Colonic mucosa (tissue), 4 donors: Measurements from ENCODE around the gene IL36A. TPM values are rescaled to one million over a fixed set of nuclear protein-coding genes. Genes with fewer than 3 reads are reported as not detected.

ENCODE experiments used
- DNase-seq: peaks from one replicate; pipeline ENCODE4 v3.0.0-alpha.2; 2020
- H3K27ac ChIP-seq: fragments of 200-600 bp; one replicate; pipeline ENCODE4 v1.8.0; 2021
- H3K27me3 ChIP-seq: fragments of 200-600 bp; one replicate; pipeline ENCODE4 v1.8.0; 2021
- H3K36me3 ChIP-seq: fragments of 200-600 bp; one replicate; pipeline ENCODE4 v1.8.0; 2021
- H3K4me1 ChIP-seq: fragments of 200-600 bp; one replicate; pipeline ENCODE4 v1.8.0; 2021; ENCODE audit warnings: mild to moderate bottlenecking
- H3K4me3 ChIP-seq: fragments of 200-600 bp; one replicate; pipeline ENCODE4 v1.8.0; 2021
- H3K9ac ChIP-seq, 2 donors: one replicate each; pipeline ENCODE4 v1.7.0; 2013; ENCODE audit warnings: control low read depth in 2 of 2, low read depth in 2 of 2, low read length in 2 of 2
- H3K9me3 ChIP-seq: fragments of 200-600 bp; one replicate; pipeline ENCODE4 v1.8.0; 2021
- CTCF ChIP-seq: fragments of 200-600 bp; IDR thresholded peaks from one replicate; pipeline ENCODE4 v1.8.0; 2022; ENCODE audit warnings: antibody characterized with exemption, mild to moderate bottlenecking
- intact Hi-C: fragments of 100-400 bp; cut with DNase I; formaldehyde crosslinking; loops from one replicate; pipeline ENCODE4 v1.14.1; 2022
- total RNA-seq, 2 donors: library from RNA; stranded (reverse); fragmentation: NEBNext Ultra II Directional in 1 of 2; extraction: Animal tissue kit (Norgen Biotek cat#: 25700) in 1 of 2; gene quantifications; one replicate each; pipeline ENCODE4 v1.2.1, GENCODE V29; 2021
- donor health status: healthy.
- donor health status: DM: no; HTN: no; CAD: no.
- donor health status: DM: no; HTN: no; CAD: no.

The IL36A gene
- total RNA-seq, 2 donors from 2014 or later = not detected

GRCh38 chr2:112979731-112980130 lies 25.5 kb upstream of the IL36A start:
- H3K4me1 ChIP-seq = no peaks in the 10 kb centered on the region
- no peak overlapping the region for H3K4me3 ChIP-seq
- intact Hi-C loops = no loop called here
- H3K27me3 ChIP-seq = no peaks in the 10 kb centered on the region
- no peak for DNase-seq
- no peak overlapping the region for H3K9ac ChIP-seq
- H3K27ac ChIP-seq = no peak overlapping the region
- no peak for TF ChIP-seq CTCF
- no peaks in the 10 kb centered on the region for H3K36me3 ChIP-seq
- H3K9me3 ChIP-seq = no peaks in the 10 kb centered on the region

- Histone ChIP-seq H3K36me3 (no peaks in the 10 kb centered on the region), H3K4me3 (no peak overlapping the region), H3K27ac (no peak overlapping the region), H3K9ac (no peak overlapping the region), H3K4me1 (no peaks in the 10 kb centered on the region), H3K27me3 (no peaks in the 10 kb centered on the region), H3K9me3 (no peaks in the 10 kb centered on the region)
- intact Hi-C loops = no loop called here
- DNase-seq = no peak
- TF ChIP-seq CTCF = no peak
Measured at GRCh38 chr2:112980537-112980936, 24.7 kb upstream of the IL36A start.

- Histone ChIP-seq H3K27me3 (no peaks in the 10 kb centered on the region), H3K4me1 (no peaks in the 10 kb centered on the region), H3K27ac (no peak overlapping the region), H3K9me3 (no peaks in the 10 kb centered on the region), H3K4me3 (no peak overlapping the region), H3K9ac (no peak overlapping the region), H3K36me3 (no peaks in the 10 kb centered on the region)
- no peak for DNase-seq
- TF ChIP-seq CTCF = no peak
- intact Hi-C loops = no loop called here
Measured at GRCh38 chr2:112985090-112985489, 20.2 kb upstream of the IL36A start.

GRCh38 chr2:112989611-112990010 lies 15.6 kb upstream of the IL36A start:
- intact Hi-C loops = no loop called here
- no peak for DNase-seq
- no peaks in the 10 kb centered on the region for H3K36me3 ChIP-seq
- no peak for TF ChIP-seq CTCF
- H3K27ac ChIP-seq = no peak overlapping the region
- no peak overlapping the region for H3K9ac ChIP-seq
- no peaks in the 10 kb centered on the region for H3K4me1 ChIP-seq
- H3K27me3 ChIP-seq = no peaks in the 10 kb centered on the region
- H3K9me3 ChIP-seq = no peaks in the 10 kb centered on the region
- no peak overlapping the region for H3K4me3 ChIP-seq

- DNase-seq = no peak
- no peak for TF ChIP-seq CTCF
Measured at GRCh38 chr2:112993831-112994230, 11.4 kb upstream of the IL36A start.

GRCh38 chr2:112994648-112995047 lies 10.6 kb upstream of the IL36A start:
- H3K4me1 ChIP-seq = no peaks in the 10 kb centered on the region
- H3K27ac ChIP-seq = no peak overlapping the region
- H3K9ac ChIP-seq = no peak overlapping the region
- no peaks in the 10 kb centered on the region for H3K36me3 ChIP-seq
- no peak for TF ChIP-seq CTCF
- H3K9me3 ChIP-seq = no peaks in the 10 kb centered on the region
- no peaks in the 10 kb centered on the region for H3K27me3 ChIP-seq
- intact Hi-C loops = no loop called here
- no peak for DNase-seq
- H3K4me3 ChIP-seq = no peak overlapping the region

More at GRCh38 chr2:112993831-112994230, 11.4 kb upstream of the IL36A start:
- H3K36me3 ChIP-seq = no peaks in the 10 kb centered on the region
- no peaks in the 10 kb centered on the region for H3K9me3 ChIP-seq
- no peaks in the 10 kb centered on the region for H3K4me1 ChIP-seq
- H3K27ac ChIP-seq = no peak overlapping the region
- intact Hi-C loops = no loop called here
- H3K9ac ChIP-seq = no peak overlapping the region
- no peaks in the 10 kb centered on the region for H3K27me3 ChIP-seq
- no peak overlapping the region for H3K4me3 ChIP-seq
